ENCODE data around the gene TMEM98.
"Not testable (repeated sequence)": the region's sequence is repeated elsewhere in the genome, so short reads cannot be mapped to it uniquely, and the experiment has no call there.

Gene TMEM98

GRCh38 chr17:32941419-32942032 lies 13.6 kb downstream of the TMEM98 start:
- no peak for DNase-seq (ENCODE audit: low read depth in 2 of 2)

GRCh38 chr17:32943206-32943605 lies 15.3 kb downstream of the TMEM98 start:
- no peak for DNase-seq (ENCODE audit: low read depth in 2 of 2)

- no peak for DNase-seq (ENCODE audit: low read depth in 2 of 2)
These were observed 15.8 kb downstream of the TMEM98 start for GRCh38 chr17:32943647-32944191.

GRCh38 chr17:32944248-32945020 lies 16.5 kb downstream of the TMEM98 start:
- no peak for DNase-seq (ENCODE audit: low read depth in 2 of 2)

GRCh38 chr17:32946375-32947135 lies 18.6 kb downstream of the TMEM98 start:
- DNase-seq (ENCODE audit: low read depth in 2 of 2), result no peak

- no peak for DNase-seq (ENCODE audit: low read depth in 2 of 2)
These were observed 19.8 kb downstream of the TMEM98 start for GRCh38 chr17:32947736-32948135.

- no peak for DNase-seq (ENCODE audit: low read depth in 2 of 2)
These were observed 21.2 kb downstream of the TMEM98 start for GRCh38 chr17:32949181-32949580.

- DNase-seq (ENCODE audit: low read depth in 2 of 2), result not testable (repeated sequence)
These were observed 24.5 kb downstream of the TMEM98 start for GRCh38 chr17:32952491-32952890.

GRCh38 chr17:32953045-32953444 lies 25.1 kb downstream of the TMEM98 start:
- no peak for DNase-seq (ENCODE audit: low read depth in 2 of 2)

GRCh38 chr17:32953857-32954256 lies 25.9 kb downstream of the TMEM98 start:
- DNase-seq (ENCODE audit: low read depth in 2 of 2), result no peak

- DNase-seq (ENCODE audit: low read depth in 2 of 2), result no peak
These were observed 26.5 kb downstream of the TMEM98 start for GRCh38 chr17:32954477-32954876.

GRCh38 chr17:32955155-32955554 lies 27.2 kb downstream of the TMEM98 start:
- no peak for DNase-seq (ENCODE audit: low read depth in 2 of 2)

- DNase-seq (ENCODE audit: low read depth in 2 of 2), result no peak
These were observed 28.5 kb downstream of the TMEM98 start for GRCh38 chr17:32956240-32956970.

GRCh38 chr17:32958418-32958817 lies 30.5 kb downstream of the TMEM98 start:
- no peak for DNase-seq (ENCODE audit: low read depth in 2 of 2)

- no peak for DNase-seq (ENCODE audit: low read depth in 2 of 2)
These were observed 32.9 kb downstream of the TMEM98 start for GRCh38 chr17:32960815-32961214.

GRCh38 chr17:32962320-32962711 lies 34.4 kb downstream of the TMEM98 start:
- DNase-seq (ENCODE audit: low read depth in 2 of 2), result no peak

- no peak for DNase-seq (ENCODE audit: low read depth in 2 of 2)
These were observed 36.6 kb downstream of the TMEM98 start for GRCh38 chr17:32964541-32964940.

- not testable (repeated sequence) for DNase-seq (ENCODE audit: low read depth in 2 of 2)
These were observed 41.3 kb downstream of the TMEM98 start for GRCh38 chr17:32969231-32969630.

- no peak for DNase-seq (ENCODE audit: low read depth in 2 of 2)
These were observed 42.3 kb downstream of the TMEM98 start for GRCh38 chr17:32970281-32970680.

GRCh38 chr17:32971171-32971570 lies 43.2 kb downstream of the TMEM98 start:
- DNase-seq (ENCODE audit: low read depth in 2 of 2), result no peak

- no peak for DNase-seq (ENCODE audit: low read depth in 2 of 2)
These were observed 48.2 kb downstream of the TMEM98 start for GRCh38 chr17:32976131-32976530.

GRCh38 chr17:32976605-32977004 lies 48.7 kb downstream of the TMEM98 start:
- DNase-seq (ENCODE audit: low read depth in 2 of 2), result no peak
